Measurements from ENCODE around the gene AGTR1.

AGTR1 gene

DNA sequence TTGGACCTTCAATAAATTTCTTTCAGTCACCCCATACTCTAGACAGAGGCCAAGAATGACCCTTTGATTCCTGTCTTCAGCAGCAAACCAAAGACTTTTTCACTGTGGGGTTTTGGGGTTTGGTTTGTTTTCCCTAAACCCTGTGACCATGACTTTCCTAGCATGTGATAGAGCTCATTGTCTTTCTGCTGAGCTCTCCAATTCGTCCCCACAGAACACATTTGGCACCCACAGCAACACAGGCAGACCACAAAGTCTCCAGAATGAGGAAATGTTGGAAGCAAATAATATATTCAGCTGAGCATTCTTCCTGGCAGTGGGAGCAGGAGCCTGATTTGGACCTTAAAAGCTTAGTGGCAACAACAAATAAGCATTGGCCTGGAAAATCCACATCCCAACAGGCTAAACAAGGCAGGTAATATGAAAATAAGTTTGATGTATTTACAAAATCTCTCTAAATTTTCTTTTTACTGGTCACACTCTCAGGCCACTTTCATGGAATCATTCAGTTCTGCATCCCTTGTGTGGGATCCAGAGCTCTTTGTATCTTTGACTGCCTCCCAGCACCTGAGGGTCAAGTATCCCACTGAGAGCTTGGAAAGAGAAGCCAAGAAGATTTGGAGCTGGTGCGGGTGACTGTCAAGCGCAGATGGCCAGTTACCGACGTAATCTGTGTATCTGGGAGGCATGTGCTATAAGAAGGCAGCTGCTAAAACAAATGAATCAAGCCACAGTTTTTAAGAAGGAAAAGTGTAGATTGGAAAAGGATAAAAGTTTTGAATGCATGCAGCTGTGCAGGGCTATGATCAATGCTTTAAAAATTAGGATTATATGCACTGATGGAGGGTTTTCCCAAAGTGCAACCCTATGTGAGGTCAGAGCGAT lies 93.4 kb downstream of the AGTR1 start:
- H3K79me2 ChIP-seq (ENCODE audit: control insufficient read depth, low read length) = no peaks in the 10 kb centered on the region
- H3F3A ChIP-seq (ENCODE audit: control insufficient read depth, insufficient read depth) = no peaks in the 10 kb centered on the region
- no peak overlapping the region for H3K4me2 ChIP-seq (ENCODE audit: low read length)
- no peak overlapping the region for H3K27ac ChIP-seq (ENCODE audit: low read depth, low read length)
- no peak overlapping the region for H3K4me3 ChIP-seq (ENCODE audit: low read length)
- TF ChIP-seq, protein P1, sequence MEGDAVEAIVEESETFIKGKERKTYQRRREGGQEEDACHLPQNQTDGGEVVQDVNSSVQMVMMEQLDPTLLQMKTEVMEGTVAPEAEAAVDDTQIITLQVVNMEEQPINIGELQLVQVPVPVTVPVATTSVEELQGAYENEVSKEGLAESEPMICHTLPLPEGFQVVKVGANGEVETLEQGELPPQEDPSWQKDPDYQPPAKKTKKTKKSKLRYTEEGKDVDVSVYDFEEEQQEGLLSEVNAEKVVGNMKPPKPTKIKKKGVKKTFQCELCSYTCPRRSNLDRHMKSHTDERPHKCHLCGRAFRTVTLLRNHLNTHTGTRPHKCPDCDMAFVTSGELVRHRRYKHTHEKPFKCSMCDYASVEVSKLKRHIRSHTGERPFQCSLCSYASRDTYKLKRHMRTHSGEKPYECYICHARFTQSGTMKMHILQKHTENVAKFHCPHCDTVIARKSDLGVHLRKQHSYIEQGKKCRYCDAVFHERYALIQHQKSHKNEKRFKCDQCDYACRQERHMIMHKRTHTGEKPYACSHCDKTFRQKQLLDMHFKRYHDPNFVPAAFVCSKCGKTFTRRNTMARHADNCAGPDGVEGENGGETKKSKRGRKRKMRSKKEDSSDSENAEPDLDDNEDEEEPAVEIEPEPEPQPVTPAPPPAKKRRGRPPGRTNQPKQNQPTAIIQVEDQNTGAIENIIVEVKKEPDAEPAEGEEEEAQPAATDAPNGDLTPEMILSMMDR (IDR thresholded peaks at IDR 0.05; ENCODE audit: low read depth, low read length, poor library complexity, severe bottlenecking) = no peak
- no peak for TF ChIP-seq EZH2phosphoT487 (IDR thresholded peaks at IDR 0.05; ENCODE audit: borderline replicate concordance, low read length)
- H3K9me3 ChIP-seq (ENCODE audit: control insufficient read depth, insufficient read depth, low read length) = no peaks in the 10 kb centered on the region
- H4K20me1 ChIP-seq (ENCODE audit: control insufficient read depth, insufficient read depth, low read depth, low read length) = no peaks in the 10 kb centered on the region
- H3K4me1 ChIP-seq (ENCODE audit: control insufficient read depth, low read length) = no peaks in the 10 kb centered on the region
- H3K9me2 ChIP-seq (replicated peaks; ENCODE audit: control insufficient read depth, low read length) = no peaks in the 10 kb centered on the region
- H3K36me3 ChIP-seq (ENCODE audit: control insufficient read depth, low read length) = no peaks in the 10 kb centered on the region
- no peaks in the 10 kb centered on the region for H3K27me3 ChIP-seq (ENCODE audit: control insufficient read depth, low read length)

DNA sequence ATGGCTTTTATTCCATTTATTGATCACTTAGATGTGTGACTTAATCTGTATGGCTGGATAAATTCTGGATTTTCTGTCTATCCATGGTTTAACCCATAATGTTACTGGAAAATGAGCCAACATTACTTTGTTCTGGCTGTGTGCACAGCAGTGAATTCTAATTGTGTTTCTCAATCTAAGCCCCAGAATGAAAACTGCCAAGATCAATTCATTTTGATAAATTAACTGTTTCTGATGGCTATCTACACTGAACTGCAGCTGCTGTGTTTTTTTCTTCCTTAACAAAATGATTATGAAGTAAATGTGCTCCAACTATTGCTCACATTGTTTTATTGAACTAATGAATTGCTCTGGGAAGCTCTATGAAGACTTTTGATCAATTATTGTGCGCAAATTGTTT lies 94.2 kb downstream of the AGTR1 start:
- Histone ChIP-seq H3K4me1 (ENCODE audit: control insufficient read depth, low read length) (no peaks in the 10 kb centered on the region), H3K36me3 (ENCODE audit: control insufficient read depth, low read length) (no peaks in the 10 kb centered on the region), H3K4me2 (ENCODE audit: low read length) (no peak overlapping the region)

GRCh38 chr3:148792516-148792915 lies 94.8 kb downstream of the AGTR1 start:
- H3K27ac ChIP-seq (ENCODE audit: low read depth, low read length) = no peak overlapping the region
- TF ChIP-seq, protein P1 (IDR thresholded peaks at IDR 0.05; ENCODE audit: low read depth, low read length, poor library complexity, severe bottlenecking) = no peak
- TF ChIP-seq EZH2phosphoT487 (IDR thresholded peaks at IDR 0.05; ENCODE audit: borderline replicate concordance, low read length) = no peak
- H3K27me3 ChIP-seq (ENCODE audit: control insufficient read depth, low read length) = no peaks in the 10 kb centered on the region
- no peaks in the 10 kb centered on the region for H3K79me2 ChIP-seq (ENCODE audit: control insufficient read depth, low read length)
- H3K4me1 ChIP-seq (ENCODE audit: control insufficient read depth, low read length) = no peaks in the 10 kb centered on the region
- H3K9me3 ChIP-seq (ENCODE audit: control insufficient read depth, insufficient read depth, low read length) = no peaks in the 10 kb centered on the region
- no peaks in the 10 kb centered on the region for H3F3A ChIP-seq (ENCODE audit: control insufficient read depth, insufficient read depth)
- no peaks in the 10 kb centered on the region for H3K36me3 ChIP-seq (ENCODE audit: control insufficient read depth, low read length)
- H4K20me1 ChIP-seq (ENCODE audit: control insufficient read depth, insufficient read depth, low read depth, low read length) = no peaks in the 10 kb centered on the region
- no peak overlapping the region for H3K4me3 ChIP-seq (ENCODE audit: low read length)
- H3K4me2 ChIP-seq (ENCODE audit: low read length) = no peak overlapping the region
- H3K9me2 ChIP-seq (replicated peaks; ENCODE audit: control insufficient read depth, low read length) = no peaks in the 10 kb centered on the region

More for the DNA sequence above, 94.2 kb downstream of the AGTR1 start:
- Histone ChIP-seq H3K9me3 (ENCODE audit: control insufficient read depth, insufficient read depth, low read length) (no peaks in the 10 kb centered on the region), H4K20me1 (ENCODE audit: control insufficient read depth, insufficient read depth, low read depth, low read length) (no peaks in the 10 kb centered on the region), H3K9me2 (replicated peaks; ENCODE audit: control insufficient read depth, low read length) (no peaks in the 10 kb centered on the region), H3K79me2 (ENCODE audit: control insufficient read depth, low read length) (no peaks in the 10 kb centered on the region), H3F3A (ENCODE audit: control insufficient read depth, insufficient read depth) (no peaks in the 10 kb centered on the region), H3K4me3 (ENCODE audit: low read length) (no peak overlapping the region), H3K27ac (ENCODE audit: low read depth, low read length) (no peak overlapping the region), H3K27me3 (ENCODE audit: control insufficient read depth, low read length) (no peaks in the 10 kb centered on the region)
- TF ChIP-seq, protein P1 (IDR thresholded peaks at IDR 0.05; ENCODE audit: low read depth, low read length, poor library complexity, severe bottlenecking) = no peak
- no peak for TF ChIP-seq EZH2phosphoT487 (IDR thresholded peaks at IDR 0.05; ENCODE audit: borderline replicate concordance, low read length)

Data from DOHH2 (cell line).